Activated T-helper 2 cell treated with anti-CD3 and anti-CD28 coated beads, Interferon-gamma antibody, Interleukin-2, Interleukin-4, amounts not matched to agents 10 μg/mL and 5 μg/mL and 100 μg/mL, durations not matched to agents 14 hours and 24 hours and 36 hours (primary cell): ENCODE measurements around the gene TSPYL2. TPM values are rescaled to one million over a fixed set of nuclear protein-coding genes. Genes with fewer than 3 reads are reported as not detected.

ENCODE experiments used
- DNase-seq: peaks from one replicate; pipeline ENCODE4 v3.0.0; 2021; ENCODE audit warnings: low spot score
- H3K27ac Mint-ChIP-seq: one replicate; pipeline ENCODE4 v1.8.0; 2021; ENCODE audit warnings: mixed read lengths
- H3K27me3 Mint-ChIP-seq: one replicate; pipeline ENCODE4 v1.8.0; 2021; ENCODE audit warnings: low read depth, mixed read lengths
- H3K36me3 Mint-ChIP-seq: one replicate; pipeline ENCODE4 v1.8.0; 2021; ENCODE audit warnings: low read depth, mixed read lengths
- H3K4me1 Mint-ChIP-seq: one replicate; pipeline ENCODE4 v1.8.0; 2021; ENCODE audit warnings: low read depth, mixed read lengths
- H3K4me3 Mint-ChIP-seq: one replicate; pipeline ENCODE4 v1.8.0; 2021; ENCODE audit warnings: low read depth, mild to moderate bottlenecking, moderate library complexity, mixed read lengths
- H3K9me3 Mint-ChIP-seq: one replicate; pipeline ENCODE4 v1.8.0; 2021; ENCODE audit warnings: mixed read lengths
- intact Hi-C: fragments of 100-400 bp; cut with micrococcal nuclease; formaldehyde crosslinking; loops from one replicate; pipeline ENCODE4 v1.15.1; 2023
- total RNA-seq: library from RNA; stranded (reverse); gene quantifications from 2 replicates; pipeline ENCODE4 v1.2.3, GENCODE V29; 2022

Gene TSPYL2
- total RNA-seq, 1 donor from 2014 or later = 41.2 TPM

GRCh38 chrX:53114864-53115549 lies 32.8 kb downstream of the TSPYL2 start:
- Mint-ChIP-seq H3K36me3 (peaks cover 12% of the 10 kb centered on the region), H3K4me3 (no peak overlapping the region), H3K4me1 (peaks cover 8% of the 10 kb centered on the region), H3K27ac (no peak overlapping the region), H3K27me3 (no peaks in the 10 kb centered on the region), H3K9me3 (no peaks in the 10 kb centered on the region)
- intact Hi-C loops = no loop called here
- no peak for DNase-seq

DNA sequence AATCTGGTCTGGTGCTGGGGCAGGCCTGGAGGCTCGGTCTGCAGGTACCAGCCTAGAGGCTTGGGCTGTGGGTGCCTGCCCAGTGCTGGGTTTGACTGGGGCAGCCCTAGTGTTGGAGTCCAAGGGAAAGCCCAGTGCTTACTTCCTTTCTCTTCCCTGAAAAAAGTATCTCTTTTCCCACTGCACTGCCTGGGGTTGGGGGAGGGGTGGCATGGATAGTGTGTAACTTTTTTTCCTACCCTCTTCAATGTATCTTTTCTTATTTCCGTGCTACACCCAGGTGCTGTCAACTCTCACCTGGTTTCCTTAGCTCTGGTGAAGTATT lies 33.3 kb downstream of the TSPYL2 start:
- H3K4me3 Mint-ChIP-seq = no peak overlapping the region
- peaks cover 8% of the 10 kb centered on the region for H3K4me1 Mint-ChIP-seq
- DNase-seq = no peak
- intact Hi-C loops = no loop called here
- no peaks in the 10 kb centered on the region for H3K9me3 Mint-ChIP-seq
- no peak overlapping the region for H3K27ac Mint-ChIP-seq
- H3K27me3 Mint-ChIP-seq = no peaks in the 10 kb centered on the region
- H3K36me3 Mint-ChIP-seq = peaks cover 10% of the 10 kb centered on the region

GRCh38 chrX:53116101-53116500 lies 33.9 kb downstream of the TSPYL2 start:
- no peak overlapping the region for H3K27ac Mint-ChIP-seq
- no peaks in the 10 kb centered on the region for H3K27me3 Mint-ChIP-seq
- intact Hi-C loops = no loop called here
- peaks cover 8% of the 10 kb centered on the region for H3K4me1 Mint-ChIP-seq
- H3K4me3 Mint-ChIP-seq = no peak overlapping the region
- no peak for DNase-seq
- H3K36me3 Mint-ChIP-seq = peaks cover 10% of the 10 kb centered on the region
- H3K9me3 Mint-ChIP-seq = no peaks in the 10 kb centered on the region

GRCh38 chrX:53122013-53122412 lies 39.8 kb downstream of the TSPYL2 start:
- H3K4me1 Mint-ChIP-seq = peaks cover 11% of the 10 kb centered on the region
- intact Hi-C loops = no loop called here
- peaks cover 16% of the 10 kb centered on the region for H3K36me3 Mint-ChIP-seq
- no peaks in the 10 kb centered on the region for H3K27me3 Mint-ChIP-seq
- DNase-seq = no peak
- no peak overlapping the region for H3K4me3 Mint-ChIP-seq
- no peak overlapping the region for H3K27ac Mint-ChIP-seq
- H3K9me3 Mint-ChIP-seq = peaks cover 7% of the 10 kb centered on the region

GRCh38 chrX:53125506-53125905 lies 43.3 kb downstream of the TSPYL2 start:
- H3K36me3 Mint-ChIP-seq = peaks cover 16% of the 10 kb centered on the region
- H3K27ac Mint-ChIP-seq = no peak overlapping the region
- peaks cover 7% of the 10 kb centered on the region for H3K9me3 Mint-ChIP-seq

GRCh38 chrX:53126377-53126776 lies 44.2 kb downstream of the TSPYL2 start:
- no peak for DNase-seq
- Mint-ChIP-seq H3K4me3 (no peak overlapping the region), H3K4me1 (peaks cover 11% of the 10 kb centered on the region), H3K27ac (no peak overlapping the region), H3K36me3 (peaks cover 16% of the 10 kb centered on the region), H3K27me3 (no peaks in the 10 kb centered on the region), H3K9me3 (peaks cover 7% of the 10 kb centered on the region)
- intact Hi-C loops = no loop called here

More at GRCh38 chrX:53125506-53125905, 43.3 kb downstream of the TSPYL2 start:
- Mint-ChIP-seq H3K4me1 (peaks cover 11% of the 10 kb centered on the region), H3K4me3 (no peak overlapping the region), H3K27me3 (no peaks in the 10 kb centered on the region)
- no peak for DNase-seq
- intact Hi-C loops = no loop called here

DNA sequence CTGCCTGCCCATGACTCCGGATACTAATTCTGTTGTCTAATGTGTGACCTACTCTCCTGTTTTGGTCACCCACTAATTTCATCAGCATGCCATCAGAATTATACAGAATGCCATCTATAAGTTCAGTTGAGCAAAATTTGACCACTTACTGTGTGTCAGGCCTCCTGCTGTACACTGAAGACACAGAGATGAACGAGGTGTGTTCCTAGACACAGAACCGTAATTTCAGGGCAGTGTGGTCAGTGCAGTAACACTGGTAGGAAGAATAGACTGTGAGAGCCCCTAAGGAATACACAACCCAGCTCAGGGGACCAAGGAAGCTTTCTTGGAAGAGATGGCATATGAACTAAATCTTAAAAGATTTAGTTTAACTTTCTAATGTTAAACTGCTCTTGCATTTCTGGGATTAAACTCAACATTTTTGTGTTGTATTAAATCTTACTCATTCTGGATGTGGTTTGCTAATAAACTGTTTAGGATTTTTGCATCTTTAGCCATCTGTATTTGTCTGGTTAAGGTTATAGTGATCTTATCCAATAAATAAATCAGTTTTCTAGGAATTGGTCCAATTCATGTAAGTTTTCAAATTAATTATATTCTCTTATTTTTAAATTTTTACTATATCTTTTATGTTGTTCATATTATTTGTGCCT lies 46.1 kb downstream of the TSPYL2 start:
- DNase-seq = no peak
- H3K27ac Mint-ChIP-seq = no peak overlapping the region
- intact Hi-C loops = no loop called here
- peaks cover 11% of the 10 kb centered on the region for H3K4me1 Mint-ChIP-seq
- no peak overlapping the region for H3K4me3 Mint-ChIP-seq
- peaks cover 7% of the 10 kb centered on the region for H3K9me3 Mint-ChIP-seq
- H3K36me3 Mint-ChIP-seq = peaks cover 16% of the 10 kb centered on the region
- H3K27me3 Mint-ChIP-seq = no peaks in the 10 kb centered on the region

- no peaks in the 10 kb centered on the region for H3K27me3 Mint-ChIP-seq
- no peaks in the 10 kb centered on the region for H3K4me1 Mint-ChIP-seq
- DNase-seq = no peak
- H3K36me3 Mint-ChIP-seq = no peaks in the 10 kb centered on the region
- no peak overlapping the region for H3K27ac Mint-ChIP-seq
- H3K9me3 Mint-ChIP-seq = no peaks in the 10 kb centered on the region
- no peak overlapping the region for H3K4me3 Mint-ChIP-seq
- intact Hi-C loops = no loop called here
Measured at GRCh38 chrX:53133400-53133799, 51.2 kb downstream of the TSPYL2 start.

DNA sequence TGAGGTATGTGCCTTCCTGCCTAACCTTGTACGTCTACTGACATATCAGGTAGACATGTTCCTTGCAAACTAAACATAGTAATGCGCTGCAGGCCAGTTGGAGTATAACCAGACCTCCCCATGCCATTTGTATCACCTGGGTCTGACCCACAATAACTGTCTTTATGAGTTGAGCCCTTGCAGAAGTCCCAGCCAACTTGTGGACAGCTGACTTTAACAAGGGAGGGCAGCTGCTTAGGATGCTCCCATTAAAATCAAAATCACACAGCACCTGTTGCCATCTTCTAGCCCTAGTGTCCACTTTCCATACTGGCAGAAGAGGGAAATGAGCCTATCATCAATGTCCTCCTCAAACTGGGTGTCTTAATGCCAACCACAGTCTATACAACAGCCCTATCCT lies 53.4 kb downstream of the TSPYL2 start:
- no peak overlapping the region for H3K4me3 Mint-ChIP-seq
- no peaks in the 10 kb centered on the region for H3K9me3 Mint-ChIP-seq
- H3K36me3 Mint-ChIP-seq = no peaks in the 10 kb centered on the region
- intact Hi-C loops = no loop called here
- H3K4me1 Mint-ChIP-seq = no peaks in the 10 kb centered on the region
- no peak for DNase-seq
- H3K27me3 Mint-ChIP-seq = no peaks in the 10 kb centered on the region
- H3K27ac Mint-ChIP-seq = no peak overlapping the region

Other genes with a start within 250 kb of the TSPYL2 start
- not detected in 2 replicates for gene XAGE3, start 214.3 kb upstream of the TSPYL2 start, total RNA-seq
- 14.5 and 14.6 TPM in 2 replicates for gene FAM156B, start 185.0 kb upstream of the TSPYL2 start, total RNA-seq
- gene FAM156A, start 123.8 kb upstream of the TSPYL2 start, total RNA-seq = 26.2 and 28.2 TPM in 2 replicates
- gene GPR173, start 33.6 kb upstream of the TSPYL2 start, total RNA-seq = not detected in 2 replicates
- 9.7 and 11.2 TPM in 2 replicates for gene KANTR, start 11.8 kb downstream of the TSPYL2 start, total RNA-seq
- 98.3 and 111 TPM in 2 replicates for gene KDM5C, start 142.8 kb downstream of the TSPYL2 start, total RNA-seq
- gene IQSEC2, start 199.2 kb downstream of the TSPYL2 start, total RNA-seq = 0.14 and 0.21 TPM in 2 replicates